ENCODE data around the gene LHX3. TPM values are rescaled to one million over a fixed set of nuclear protein-coding genes. Genes with fewer than 3 reads are reported as not detected.

LHX3 gene
- total RNA-seq, 1 donor from 2014 or later = not detected

GRCh38 chr9:136191960-136192286, 13.0 kb downstream of the LHX3 start:
- H3K4me1 Mint-ChIP-seq = peaks cover 2% of the 10 kb centered on the region
- Histone ChIP-seq H3K27me3 (peaks cover 77% of the 10 kb centered on the region), H3K4me2 (no peak overlapping the region), H3K9ac (no peak overlapping the region), H3K27ac (no peak overlapping the region), H3K9me3 (ENCODE audit: low read depth) (no peaks in the 10 kb centered on the region), H3K36me3 (no peaks in the 10 kb centered on the region), H3K4me1 (peaks cover 25% of the 10 kb centered on the region), H3F3A (ENCODE audit: low read depth) (peaks cover 13% of the 10 kb centered on the region), H3K4me3 (no peak overlapping the region), H4K20me1 (ENCODE audit: low read depth) (peaks cover 60% of the 10 kb centered on the region), H3K79me2 (ENCODE audit: low read depth) (no peaks in the 10 kb centered on the region), H2AFZ (replicated peaks) (no peak overlapping the region)
- no peaks in the 10 kb centered on the region for H3K36me3 Mint-ChIP-seq
- TF ChIP-seq EZH2 (IDR thresholded peaks at IDR 0.05) (no peak), CTCF (IDR thresholded peaks at IDR 0.05) (no peak), EZH2phosphoT487 (IDR thresholded peaks at IDR 0.05) (no peak)
- H3K27ac Mint-ChIP-seq = no peak overlapping the region
- no peaks in the 10 kb centered on the region for H3K9me3 Mint-ChIP-seq
- H3K27me3 Mint-ChIP-seq (ENCODE audit: insufficient read depth, low read depth) = peaks cover 50% of the 10 kb centered on the region
- H3K4me3 Mint-ChIP-seq = no peak overlapping the region
- no peak for DNase-seq (ENCODE audit: low spot score)

- no peaks in the 10 kb centered on the region for H3K36me3 Mint-ChIP-seq
- H3K4me3 Mint-ChIP-seq = peak overlapping the region; percentile 51
- no peak overlapping the region for H3K27ac Mint-ChIP-seq
- H3K4me3 ChIP-seq = no peak overlapping the region
- no peaks in the 10 kb centered on the region for H3K4me1 Mint-ChIP-seq
- H3K36me3 ChIP-seq = no peaks in the 10 kb centered on the region
- no peak overlapping the region for H3K9ac ChIP-seq
- H3K27me3 Mint-ChIP-seq (ENCODE audit: insufficient read depth, low read depth) = peaks cover 44% of the 10 kb centered on the region
- peaks cover 71% of the 10 kb centered on the region for H3K27me3 ChIP-seq
- H3F3A ChIP-seq (ENCODE audit: low read depth) = peaks cover 17% of the 10 kb centered on the region
- no peaks in the 10 kb centered on the region for H3K9me3 ChIP-seq (ENCODE audit: low read depth)
- H3K79me2 ChIP-seq (ENCODE audit: low read depth) = no peaks in the 10 kb centered on the region
- TF ChIP-seq EZH2phosphoT487 (IDR thresholded peaks at IDR 0.05) = no peak
- TF ChIP-seq EZH2 (IDR thresholded peaks at IDR 0.05) = no peak
- no peak for TF ChIP-seq CTCF (IDR thresholded peaks at IDR 0.05)
- peaks cover 25% of the 10 kb centered on the region for H3K4me1 ChIP-seq
- H3K27ac ChIP-seq = no peak overlapping the region
- H3K9me3 Mint-ChIP-seq = no peaks in the 10 kb centered on the region
- peaks cover 55% of the 10 kb centered on the region for H4K20me1 ChIP-seq (ENCODE audit: low read depth)
- H2AFZ ChIP-seq (replicated peaks) = no peak overlapping the region
- no peak for DNase-seq (ENCODE audit: low spot score)
- no peak overlapping the region for H3K4me2 ChIP-seq
These were observed 13.6 kb downstream of the LHX3 start for GRCh38 chr9:136191099-136191959.

- Histone ChIP-seq H3K4me1 (peaks cover 25% of the 10 kb centered on the region), H3F3A (ENCODE audit: low read depth) (peaks cover 17% of the 10 kb centered on the region), H3K4me2 (no peak overlapping the region), H2AFZ (replicated peaks) (no peak overlapping the region), H3K4me3 (no peak overlapping the region), H3K27me3 (peaks cover 64% of the 10 kb centered on the region), H3K36me3 (no peaks in the 10 kb centered on the region), H3K79me2 (ENCODE audit: low read depth) (no peaks in the 10 kb centered on the region), H3K9me3 (ENCODE audit: low read depth) (no peaks in the 10 kb centered on the region), H4K20me1 (ENCODE audit: low read depth) (peaks cover 48% of the 10 kb centered on the region), H3K9ac (no peak overlapping the region), H3K27ac (no peak overlapping the region)
- TF ChIP-seq EZH2phosphoT487 (IDR thresholded peaks at IDR 0.05) (no peak), EZH2 (IDR thresholded peaks at IDR 0.05) (no peak), CTCF (IDR thresholded peaks at IDR 0.05) (no peak)
- DNase-seq (ENCODE audit: low spot score) = no peak
- Mint-ChIP-seq H3K4me3 (no peak overlapping the region), H3K27me3 (ENCODE audit: insufficient read depth, low read depth) (peaks cover 38% of the 10 kb centered on the region), H3K4me1 (no peaks in the 10 kb centered on the region), H3K27ac (no peak overlapping the region), H3K9me3 (no peaks in the 10 kb centered on the region), H3K36me3 (no peaks in the 10 kb centered on the region)
These were observed 14.3 kb downstream of the LHX3 start for GRCh38 chr9:136190656-136191055.
